Naive thymus-derived CD4-positive, alpha-beta T cell (primary cell): ENCODE data around the gene CABP5. TPM values are rescaled to one million over a fixed set of nuclear protein-coding genes. Genes with fewer than 3 reads are reported as not detected.
"Not testable (repeated sequence)": the region's sequence is repeated elsewhere in the genome, so short reads cannot be mapped to it uniquely, and the experiment has no call there.

ENCODE experiments used
- ATAC-seq: fragments of 150-1000 bp; cut with Tn5 transposase; 2 replicates; pipeline ENCODE4 v1.10.0; 2021; ENCODE audit warnings: mild to moderate bottlenecking, moderate library complexity
- CTCF ChIA-PET: fragments of 350-600 bp; sonication (Branson Sonifier 250); formaldehyde crosslinking; loops from one replicate; lab custom pipeline; 2021; ENCODE audit warnings: antibody characterized with exemption; lab: Charles Lee
- POLR2A ChIA-PET: fragments of 350-600 bp; sonication (Branson Sonifier 250); formaldehyde crosslinking; loops from one replicate; lab custom pipeline; 2021; ENCODE audit warnings: antibody characterized with exemption, inconsistent platforms; lab: Charles Lee
- DNase-seq, 9 donors: peaks; one replicate each; pipeline versions ENCODE4 v3.0.0 to v3.0.0-alpha.2; 2020 to 2022; ENCODE audit warnings: mixed read lengths in 1 of 9
- H3K27ac ChIP-seq: one replicate; pipeline ENCODE4 v1.7.0; 2013; ENCODE audit warnings: mild to moderate bottlenecking, low read depth, low read length, moderate library complexity
- H3K27me3 ChIP-seq, 2 donors: one replicate each; pipeline ENCODE4 v1.7.0; 2013; ENCODE audit warnings: low read length in 2 of 2, mild to moderate bottlenecking in 2 of 2, moderate library complexity in 2 of 2; ENCODE audit not compliant: control insufficient read depth in 2 of 2, insufficient read depth in 2 of 2
- H3K36me3 ChIP-seq, 3 experiments: 1 replicate in 2 of 3; 2 replicates in 1 of 3; pipeline ENCODE4 v1.7.0; 2013; ENCODE audit warnings: low read length in 3 of 3, mild to moderate bottlenecking in 3 of 3, moderate library complexity in 1 of 3; ENCODE audit not compliant: insufficient read depth in 3 of 3, control insufficient read depth in 2 of 3
- H3K4me1 ChIP-seq, 2 donors: one replicate each; pipeline ENCODE4 v1.7.0; 2013; ENCODE audit warnings: low read length in 2 of 2, mild to moderate bottlenecking in 2 of 2, moderate library complexity in 1 of 2; ENCODE audit not compliant: control insufficient read depth in 2 of 2, insufficient read depth in 2 of 2
- H3K4me3 ChIP-seq: 2 replicates; pipeline ENCODE4 v1.7.0; 2013; ENCODE audit warnings: mild to moderate bottlenecking, low read length
- H3K9me3 ChIP-seq, 3 experiments: 1 replicate in 2 of 3; 2 replicates in 1 of 3; pipeline ENCODE4 v1.7.0; 2013; ENCODE audit warnings: low read length in 3 of 3; ENCODE audit not compliant: control insufficient read depth in 2 of 3
- H3K27ac Mint-ChIP-seq, 9 donors: one replicate each; pipeline ENCODE4 v1.8.0; 2020 to 2022; ENCODE audit warnings: mixed read lengths in 9 of 9, mild to moderate bottlenecking in 8 of 9, moderate library complexity in 5 of 9, inconsistent platforms in 2 of 9
- H3K27me3 Mint-ChIP-seq, 5 donors: one replicate each; pipeline ENCODE4 v1.8.0; 2021 to 2022; ENCODE audit warnings: mixed read lengths in 5 of 5, mild to moderate bottlenecking in 1 of 5
- H3K36me3 Mint-ChIP-seq, 5 donors: one replicate each; pipeline ENCODE4 v1.8.0; 2020 to 2022; ENCODE audit warnings: mixed read lengths in 5 of 5, mild to moderate bottlenecking in 3 of 5, inconsistent platforms in 1 of 5
- H3K4me1 Mint-ChIP-seq, 7 donors: one replicate each; pipeline ENCODE4 v1.8.0; 2020 to 2022; ENCODE audit warnings: mixed read lengths in 7 of 7, mild to moderate bottlenecking in 3 of 7, inconsistent platforms in 1 of 7
- H3K4me3 Mint-ChIP-seq, 10 donors: one replicate each; pipeline ENCODE4 v1.8.0; 2020 to 2022; ENCODE audit warnings: mild to moderate bottlenecking in 10 of 10, mixed read lengths in 10 of 10, moderate library complexity in 6 of 10, inconsistent platforms in 2 of 10
- H3K9me3 Mint-ChIP-seq, 11 donors: one replicate each; pipeline ENCODE4 v1.8.0; 2020 to 2022; ENCODE audit warnings: mixed read lengths in 11 of 11, mild to moderate bottlenecking in 4 of 11, inconsistent platforms in 1 of 11, moderate library complexity in 1 of 11
- intact Hi-C, 2 donors: fragments of 100-400 bp; cut with micrococcal nuclease; formaldehyde crosslinking; loops; one replicate each; pipeline ENCODE4 v1.15.1; 2023
- polyA plus RNA-seq, 2 donors: library from polyadenylated mRNA; unstranded; fragments of 300-500 nt; fragmentation: Illumina TruSeq; gene quantifications; one replicate each; pipeline ENCODE4 v1.2.3, GENCODE V29; 2021
- total RNA-seq, 6 experiments: library from RNA in 5 of 6; stranded (reverse) in 5 of 6; gene quantifications; 1 replicate in 5 of 6; 2 replicates in 1 of 6; pipeline ENCODE4 v1.2.3 and lab custom pipeline; 2021 to 2026

Gene CABP5
- under 1 TPM in 1 of 5 experiments, not detected in 4; 0.42 TPM for total RNA-seq
- polyA plus RNA-seq, result not detected
- not detected for total RNA-seq (lab: John Stamatoyannopoulos, UW)

DNA sequence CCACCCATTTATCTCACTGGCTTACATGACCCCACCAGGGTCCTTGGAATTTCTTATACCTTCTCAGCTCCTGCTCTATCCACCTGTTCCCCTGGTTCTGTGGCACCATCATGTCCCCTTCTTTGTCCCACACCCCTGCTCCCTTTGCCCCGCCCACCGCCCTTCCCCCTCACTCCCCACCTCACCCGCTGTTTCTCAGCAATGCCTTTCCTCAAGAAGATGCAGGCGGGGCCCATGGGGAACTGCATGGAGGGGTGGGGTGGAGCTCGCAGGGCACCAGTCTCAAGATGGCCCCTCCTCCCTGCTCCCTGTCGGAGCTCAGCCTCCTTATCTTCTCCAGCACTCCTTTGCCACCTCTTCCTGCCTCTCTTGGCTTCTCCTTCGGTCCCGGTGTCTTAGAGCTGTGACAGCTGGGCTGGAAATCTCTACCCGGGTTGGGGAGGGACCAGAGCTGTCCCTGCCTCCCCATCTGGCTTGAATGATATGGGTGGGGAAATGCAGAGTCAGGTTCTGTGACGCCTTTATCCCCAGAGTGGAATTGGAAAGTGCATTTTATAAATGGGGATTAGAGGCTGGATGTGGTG is at the start of gene CABP5:
Gene CABP5, minus strand, starts transcription at position 405 of the 584 bp plus-strand sequence. Its CDS starts 157 bp downstream, at position 248.
- H3K27me3 Mint-ChIP-seq, result peaks cover 4 to 59% (median 49%) of the 10 kb centered on the region in 5 donors
- Histone ChIP-seq H3K9me3 (no peaks in the 10 kb centered on the region), H3K27me3 (no peaks in the 10 kb centered on the region), H3K36me3 (no peaks in the 10 kb centered on the region), H3K4me1 (no peaks in the 10 kb centered on the region), H3K4me3 (no peak within 1 kb of the TSS), H3K27ac (no peak within 1 kb of the TSS)
- no peaks in the 10 kb centered on the region for H3K4me1 Mint-ChIP-seq
- CTCF ChIA-PET, result no interaction called here
- ATAC-seq (no peak), DNase-seq (no peak)
- no peak within 1 kb of the TSS for H3K27ac Mint-ChIP-seq
- H3K9me3 Mint-ChIP-seq, result peaks cover 0 to 7% (median 4%) of the 10 kb centered on the region in 11 donors
- peaks cover 0 to 7% (median 0%) of the 10 kb centered on the region in 5 donors for H3K36me3 Mint-ChIP-seq
- intact Hi-C loops, result no loop called here
- POLR2A ChIA-PET, result no interaction called here
- no peak within 1 kb of the TSS for H3K4me3 Mint-ChIP-seq

DNA sequence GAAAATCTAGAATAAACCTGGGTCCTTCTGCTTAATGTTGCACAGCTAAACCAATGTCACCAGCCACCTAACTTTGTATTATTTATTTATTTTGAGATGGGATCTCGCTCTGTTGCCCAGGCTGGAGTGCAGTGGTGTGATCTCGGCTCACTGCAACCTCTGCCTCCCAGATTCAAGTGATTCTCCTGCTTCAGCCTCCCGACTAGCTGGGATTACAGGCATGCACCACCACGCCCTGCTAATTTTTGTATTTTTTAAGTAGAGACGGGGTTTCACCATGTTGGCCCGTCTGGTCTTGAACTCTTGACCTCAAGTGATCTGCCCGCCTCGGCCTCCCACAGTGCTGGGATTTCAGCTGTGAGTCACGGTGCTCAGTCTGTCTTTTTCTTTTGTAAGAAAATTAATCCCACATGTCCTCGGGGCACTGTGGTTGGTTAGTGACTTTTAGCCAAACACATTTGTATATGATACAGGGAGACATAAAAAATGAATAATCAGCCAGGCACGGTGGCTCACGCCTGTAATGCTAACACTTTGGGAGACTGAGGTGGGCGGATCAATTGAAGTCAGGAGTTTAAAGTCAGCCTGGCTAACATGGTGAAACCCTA is 47.3 kb upstream of the CABP5 start:
- H3K27me3 ChIP-seq, POLR2A ChIA-PET, H3K4me1 ChIP-seq, H3K4me3 Mint-ChIP-seq, H3K4me1 Mint-ChIP-seq, DNase-seq, H3K4me3 ChIP-seq, CTCF ChIA-PET, intact Hi-C loops, H3K27ac Mint-ChIP-seq, ATAC-seq, H3K27ac ChIP-seq, H3K36me3 ChIP-seq: not testable (repeated sequence)
- Mint-ChIP-seq H3K27me3 (peaks cover 0 to 24% (median 5%) of the 10 kb centered on the region in 5 donors), H3K36me3 (peaks cover 3 to 29% (median 13%) of the 10 kb centered on the region in 5 donors), H3K9me3 (peaks cover 6 to 37% (median 17%) of the 10 kb centered on the region in 11 donors)
- peaks cover 0 to 22% (median 0%) of the 10 kb centered on the region in 3 experiments for H3K9me3 ChIP-seq

DNA sequence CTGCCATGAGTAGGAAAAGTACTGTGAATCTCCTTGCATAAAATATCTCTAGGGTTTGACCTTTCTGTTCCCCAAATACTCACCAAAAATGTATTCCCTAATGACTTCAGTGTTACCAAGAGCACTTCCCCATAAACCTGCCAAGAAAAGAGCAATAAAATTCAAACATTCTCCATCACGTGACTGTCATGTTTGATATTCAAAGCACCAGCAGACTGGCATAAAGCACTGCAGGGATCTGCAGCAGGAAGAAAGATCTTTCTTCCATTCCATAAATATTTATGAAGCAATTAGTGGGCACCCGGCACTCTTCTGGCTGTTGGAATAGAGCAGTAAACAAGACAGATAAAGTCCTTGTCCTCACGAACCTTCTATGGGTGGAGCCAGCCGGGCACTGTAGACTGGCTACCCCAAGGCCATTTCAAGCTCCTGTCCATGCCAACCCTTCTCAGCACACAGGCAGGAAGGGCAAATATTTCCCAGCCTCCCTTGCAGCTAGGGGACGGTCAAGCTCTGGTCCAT is 46.5 kb upstream of the CABP5 start:
- H3K27ac Mint-ChIP-seq, result no peak overlapping the region
- H3K9me3 ChIP-seq, result peaks cover 0 to 22% (median 0%) of the 10 kb centered on the region in 3 experiments
- H3K4me1 ChIP-seq, result no peaks in the 10 kb centered on the region
- H3K27ac ChIP-seq, result no peak overlapping the region
- H3K9me3 Mint-ChIP-seq, result peaks cover 6 to 30% (median 17%) of the 10 kb centered on the region in 11 donors
- H3K4me3 Mint-ChIP-seq, result no peak overlapping the region
- ChIA-PET POLR2A (no interaction called here), CTCF (no interaction called here)
- no peaks in the 10 kb centered on the region for H3K27me3 ChIP-seq
- no peaks in the 10 kb centered on the region for H3K4me1 Mint-ChIP-seq
- DNase-seq (no peak), ATAC-seq (no peak)
- H3K36me3 Mint-ChIP-seq, result peaks cover 0 to 22% (median 13%) of the 10 kb centered on the region in 5 donors
- H3K36me3 ChIP-seq, result no peaks in the 10 kb centered on the region
- H3K4me3 ChIP-seq, result no peak overlapping the region
- intact Hi-C loops, result no loop called here
- peaks cover 0 to 24% (median 5%) of the 10 kb centered on the region in 5 donors for H3K27me3 Mint-ChIP-seq

DNA sequence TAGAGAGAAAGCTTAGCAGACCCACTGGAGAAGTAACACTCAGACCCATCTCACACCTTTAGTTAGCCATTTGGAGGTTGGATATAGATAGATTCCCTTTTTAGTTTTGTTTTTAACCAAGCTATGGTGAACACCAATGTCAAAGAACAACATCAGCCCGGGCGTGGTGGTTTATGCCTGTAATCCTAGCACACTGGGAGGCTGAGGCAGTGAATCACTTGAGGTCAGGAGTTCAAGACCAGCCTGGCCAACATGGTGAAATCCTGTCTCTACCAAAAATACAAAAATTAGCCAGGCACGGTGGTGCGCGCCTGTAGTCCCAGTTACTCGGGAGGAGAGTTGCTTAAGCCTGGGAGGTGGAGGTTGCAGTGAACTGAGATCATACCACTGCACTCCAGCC is 45.1 kb upstream of the CABP5 start:
- H3K9me3 Mint-ChIP-seq, result peaks cover 2 to 17% (median 9%) of the 10 kb centered on the region in 11 donors
- CTCF ChIA-PET, H3K36me3 ChIP-seq, H3K27me3 ChIP-seq, H3K4me1 Mint-ChIP-seq, intact Hi-C loops, H3K27ac ChIP-seq, H3K4me1 ChIP-seq, DNase-seq, H3K4me3 ChIP-seq, POLR2A ChIA-PET, H3K4me3 Mint-ChIP-seq, ATAC-seq, H3K27ac Mint-ChIP-seq: not testable (repeated sequence)
- peaks cover 0 to 24% (median 5%) of the 10 kb centered on the region in 5 donors for H3K27me3 Mint-ChIP-seq
- peaks cover 0 to 10% (median 0%) of the 10 kb centered on the region in 3 experiments for H3K9me3 ChIP-seq
- peaks cover 0 to 10% (median 9%) of the 10 kb centered on the region in 5 donors for H3K36me3 Mint-ChIP-seq

DNA sequence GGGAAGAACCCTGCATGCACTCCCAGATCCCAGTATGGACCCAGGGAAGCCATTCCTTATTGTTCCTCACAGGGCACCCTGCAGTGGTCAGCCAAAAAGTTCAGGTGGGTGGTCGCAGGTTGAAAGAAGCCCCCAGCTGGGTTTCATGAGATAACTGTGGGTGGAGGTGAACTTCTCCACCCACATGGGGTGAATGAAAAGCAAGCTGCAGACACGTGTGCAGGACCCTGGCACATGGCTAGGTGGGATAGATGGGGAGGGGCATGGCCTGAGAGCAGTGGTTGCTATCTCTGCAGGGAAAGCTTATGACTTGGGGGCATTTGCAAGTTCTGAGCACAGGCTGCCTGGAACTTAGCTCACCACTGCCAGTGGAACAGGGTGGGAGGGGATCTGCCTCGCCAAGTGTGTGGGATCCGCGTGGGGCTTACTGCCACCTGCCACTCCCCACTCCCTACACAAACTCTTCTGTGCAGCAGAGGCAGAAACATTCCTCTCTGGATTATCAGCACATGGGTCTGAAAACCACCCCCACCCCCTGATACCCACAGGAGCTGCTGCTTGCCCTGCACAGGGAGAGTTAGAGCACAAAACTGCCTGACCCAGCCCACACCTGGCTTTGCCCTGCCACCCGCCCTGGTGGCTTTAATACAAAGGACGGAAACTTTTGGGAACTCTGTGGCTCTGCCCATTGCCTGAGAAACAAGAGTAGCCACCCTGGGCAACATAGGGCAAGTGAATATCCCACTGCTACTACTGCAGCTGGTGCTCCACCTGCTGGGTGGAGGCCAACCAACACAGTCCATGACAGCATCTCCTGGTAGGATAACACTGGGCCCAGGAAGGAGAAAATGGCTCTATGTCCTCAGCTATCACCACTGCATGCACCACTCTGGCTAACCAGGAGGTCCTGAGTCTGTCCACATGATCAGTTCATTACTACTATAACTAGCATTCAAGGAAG is 42.3 kb upstream of the CABP5 start:
- Histone ChIP-seq H3K4me3 (no peak overlapping the region), H3K9me3 (no peaks in the 10 kb centered on the region), H3K36me3 (no peaks in the 10 kb centered on the region), H3K4me1 (no peaks in the 10 kb centered on the region), H3K27me3 (no peaks in the 10 kb centered on the region), H3K27ac (no peak overlapping the region)
- Mint-ChIP-seq H3K27ac (no peak overlapping the region), H3K4me1 (no peaks in the 10 kb centered on the region), H3K4me3 (no peak overlapping the region), H3K27me3 (peaks cover 0 to 18% (median 5%) of the 10 kb centered on the region in 5 donors), H3K36me3 (no peaks in the 10 kb centered on the region), H3K9me3 (no peaks in the 10 kb centered on the region)
- POLR2A ChIA-PET, result no interaction called here
- intact Hi-C loops, result no loop called here
- ATAC-seq (no peak), DNase-seq (no peak)
- CTCF ChIA-PET, result interaction anchor here (0.5 kb wide), 1 partner anchor 47 kb away, joined by 3 read pairs; no protein-coding TSS in a partner anchor

DNA sequence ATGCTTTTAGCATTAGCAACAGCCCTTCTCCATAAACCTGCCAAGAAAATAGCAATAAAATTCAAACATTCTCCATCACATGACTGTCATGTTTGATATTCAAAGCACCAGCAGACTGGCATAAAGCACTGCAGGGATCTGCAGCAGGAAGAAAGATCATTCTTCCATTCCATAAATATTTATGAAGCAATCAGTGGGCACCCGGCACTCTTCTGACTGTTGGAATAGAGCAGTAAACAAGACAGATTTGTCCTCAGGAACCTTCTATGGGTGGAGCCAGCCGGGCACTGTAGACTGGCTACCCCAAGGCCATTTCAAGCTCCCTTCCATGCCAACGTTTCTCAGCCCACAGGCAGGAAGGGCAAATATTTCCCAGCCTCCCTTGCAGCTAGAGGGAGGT is 41.2 kb upstream of the CABP5 start:
- H3K27ac ChIP-seq, result no peak overlapping the region
- no peaks in the 10 kb centered on the region for H3K9me3 ChIP-seq
- POLR2A ChIA-PET, result no interaction called here
- ATAC-seq, result no peak
- Mint-ChIP-seq H3K9me3 (no peaks in the 10 kb centered on the region), H3K27me3 (peaks cover 0 to 15% (median 5%) of the 10 kb centered on the region in 5 donors), H3K27ac (no peak overlapping the region), H3K36me3 (no peaks in the 10 kb centered on the region), H3K4me3 (no peak overlapping the region), H3K4me1 (no peaks in the 10 kb centered on the region)
- CTCF ChIA-PET, result interaction anchor here (0.5 kb wide), 1 partner anchor 48 kb away, joined by 3 read pairs; no protein-coding TSS in a partner anchor
- no peaks in the 10 kb centered on the region for H3K27me3 ChIP-seq
- no peak overlapping the region for H3K4me3 ChIP-seq
- no peaks in the 10 kb centered on the region for H3K36me3 ChIP-seq
- intact Hi-C loops, result no loop called here
- H3K4me1 ChIP-seq, result no peaks in the 10 kb centered on the region
- DNase-seq, result no peak
